ENCODE results near the gene OXT. TPM values are rescaled to one million over a fixed set of nuclear protein-coding genes. Genes with fewer than 3 reads are reported as not detected.

The OXT gene
- total RNA-seq, 3 donors from 2014 or later: 0.66 TPM; not detected in 2

GRCh38 chr20:3119044-3119443 is 47.6 kb downstream of the OXT start:
- Histone ChIP-seq H3K4me1 (ENCODE audit: low read depth) (no peaks in the 10 kb centered on the region), H3K36me3 (ENCODE audit: low read depth) (no peaks in the 10 kb centered on the region), H3K4me3 (no peak overlapping the region), H3K9me3 (no peaks in the 10 kb centered on the region)
- ATAC-seq: no peak
- no peak for TF ChIP-seq CTCF (IDR thresholded peaks at IDR 0.05)
- DNase-seq: no peak
- intact Hi-C loops (cut with DNase I, micrococcal nuclease): loop anchor here in 1 of 2 donors (10.0 kb wide), 1 partner anchor 64 kb away; no protein-coding TSS in a partner anchor

- TF ChIP-seq CTCF (IDR thresholded peaks at IDR 0.05): no peak
- Histone ChIP-seq H3K9me3 (peaks cover 3% of the 10 kb centered on the region), H3K36me3 (ENCODE audit: low read depth) (no peaks in the 10 kb centered on the region), H3K4me1 (ENCODE audit: low read depth) (no peaks in the 10 kb centered on the region), H3K4me3 (no peak overlapping the region)
- intact Hi-C loops (cut with DNase I, micrococcal nuclease): no loop called here
- no peak for DNase-seq
- peak; percentile 57 for ATAC-seq
These were observed 50.0 kb downstream of the OXT start for GRCh38 chr20:3121271-3121911.

Other genes starting within 250 kb of the OXT start
- 10 to 100 TPM; 21.1 to 35.0 (median 29.6) TPM for gene PCED1A, start 231.0 kb upstream of the OXT start, total RNA-seq
- gene VPS16, start 230.9 kb upstream of the OXT start, total RNA-seq: 10 to 100 TPM; 36.9 to 52.0 (median 38.5) TPM
- gene PTPRA, start 198.1 kb upstream of the OXT start, total RNA-seq: 10 to 100 TPM; 39.0 to 64.7 (median 59.3) TPM
- gene GNRH2, start 28.0 kb upstream of the OXT start, total RNA-seq: 1 to 10 TPM in 1 of 3 donors, not detected in 2; 1.1 TPM
- 10 to 100 TPM; 29.6 to 47.9 (median 32.9) TPM for gene MRPS26, start 25.6 kb upstream of the OXT start, total RNA-seq
- gene AVP, start 13.1 kb downstream of the OXT start, total RNA-seq: not detected
- gene FASTKD5, start 88.2 kb downstream of the OXT start, total RNA-seq: 10 to 100 TPM; 15.5 to 17.7 (median 16.0) TPM
- gene UBOX5, start 88.2 kb downstream of the OXT start, total RNA-seq: 1 to 10 TPM; 5.9 to 9.2 (median 8.5) TPM
- gene LZTS3, start 101.9 kb downstream of the OXT start, total RNA-seq: 1 to 10 TPM; 4.2 to 9.9 (median 8.0) TPM
- gene DDRGK1, start 133.1 kb downstream of the OXT start, total RNA-seq: 10 to 100 TPM; 51.3 to 80.3 (median 62.9) TPM
- gene ITPA, start 137.9 kb downstream of the OXT start, total RNA-seq: 10 to 100 TPM; 29.8 to 44.7 (median 43.8) TPM
- gene SLC4A11, start 167.6 kb downstream of the OXT start, total RNA-seq: 1 to 10 TPM in 2 of 3 donors, under 1 TPM in 1; 0.31 to 1.2 (median 1.1) TPM